Embryonic facial prominence (tissue), 1 donor: ENCODE measurements around the gene CRIM1.

ENCODE experiments used
- DNase-seq: peaks from one replicate; pipeline ENCODE4 v3.0.0-alpha.2; 2016; ENCODE audit errors: extremely low spot score

Gene CRIM1

DNA sequence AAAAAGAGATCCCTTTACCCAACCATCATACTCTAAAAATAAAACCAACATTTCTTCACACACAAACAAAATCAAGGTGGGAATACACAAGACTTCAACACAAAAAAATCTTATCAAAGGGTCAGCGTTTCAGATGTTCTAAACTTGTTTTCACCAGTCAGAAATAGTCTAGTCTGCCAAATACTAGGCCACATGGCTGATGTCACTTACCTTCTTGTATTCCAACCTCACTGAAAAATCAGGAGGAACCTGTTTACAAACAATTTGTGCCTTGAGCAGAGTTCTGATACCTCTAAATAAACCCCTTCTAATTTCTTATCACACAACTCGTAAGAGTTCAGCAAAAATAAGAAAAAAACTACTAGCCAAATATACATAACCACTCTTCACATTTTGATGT, 222.3 kb downstream of the CRIM1 start:
- no peak for DNase-seq

DNA sequence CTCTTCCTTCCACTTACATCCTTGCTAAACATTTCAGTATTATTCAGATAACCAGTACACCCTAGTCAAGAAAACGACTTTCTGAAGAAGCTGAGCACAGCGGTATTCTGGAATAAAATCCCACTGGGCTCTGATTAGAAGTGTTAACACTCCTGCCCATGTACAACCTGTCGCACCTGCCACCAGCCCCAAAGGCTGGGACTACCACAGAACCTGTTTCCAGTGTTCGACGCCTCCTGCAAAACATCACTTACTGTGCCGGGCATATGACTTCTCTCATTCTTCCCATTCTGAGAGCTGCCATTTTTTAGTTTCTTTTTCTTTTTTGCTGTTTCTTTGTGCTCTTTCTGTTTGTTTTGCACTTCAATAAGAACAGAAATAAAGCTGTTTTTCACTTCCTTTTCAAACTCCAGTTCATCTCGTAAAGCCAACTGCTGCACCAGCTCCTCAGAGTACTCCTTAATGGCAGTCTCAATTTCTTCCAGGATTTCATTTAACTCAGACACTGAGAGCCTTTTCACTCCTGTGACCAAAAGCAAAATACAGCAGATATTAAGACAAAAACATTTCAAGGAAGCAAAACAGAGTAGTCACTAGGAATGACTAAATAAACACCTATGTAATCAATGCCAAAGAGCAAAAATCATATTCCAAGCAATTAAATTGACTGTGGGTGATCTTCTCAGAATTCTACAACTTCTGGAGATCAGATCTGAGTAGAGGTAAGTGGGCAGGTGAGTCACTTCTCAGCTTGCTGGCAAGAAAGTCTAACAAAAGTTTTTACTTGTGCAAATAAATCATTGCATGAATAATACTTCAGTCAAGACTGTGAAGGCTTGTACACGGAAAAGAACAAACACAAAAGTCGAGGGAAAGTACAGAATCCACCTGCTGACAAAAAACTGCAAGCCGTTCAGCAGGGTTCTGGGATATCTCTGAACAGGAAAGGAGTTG, 223.0 kb downstream of the CRIM1 start:
- DNase-seq: no peak

DNA sequence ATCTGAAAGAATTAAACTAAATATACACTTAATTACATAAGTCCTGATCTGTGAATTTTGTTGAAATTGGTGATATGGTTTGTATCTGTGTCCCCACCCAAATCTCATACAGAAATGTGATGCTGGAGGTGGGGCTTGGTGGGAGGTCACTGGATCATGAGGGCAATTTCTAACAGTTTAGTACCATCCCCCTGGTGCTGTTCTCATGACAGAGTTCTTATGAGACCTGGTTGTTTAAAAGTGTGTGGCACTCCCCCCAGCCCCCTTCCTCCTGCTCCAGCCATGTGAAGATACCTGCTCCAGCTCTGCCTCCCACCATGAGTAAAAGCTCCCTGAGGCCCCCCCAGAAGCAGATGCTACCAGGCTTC, 223.7 kb downstream of the CRIM1 start:
- no peak for DNase-seq

DNA sequence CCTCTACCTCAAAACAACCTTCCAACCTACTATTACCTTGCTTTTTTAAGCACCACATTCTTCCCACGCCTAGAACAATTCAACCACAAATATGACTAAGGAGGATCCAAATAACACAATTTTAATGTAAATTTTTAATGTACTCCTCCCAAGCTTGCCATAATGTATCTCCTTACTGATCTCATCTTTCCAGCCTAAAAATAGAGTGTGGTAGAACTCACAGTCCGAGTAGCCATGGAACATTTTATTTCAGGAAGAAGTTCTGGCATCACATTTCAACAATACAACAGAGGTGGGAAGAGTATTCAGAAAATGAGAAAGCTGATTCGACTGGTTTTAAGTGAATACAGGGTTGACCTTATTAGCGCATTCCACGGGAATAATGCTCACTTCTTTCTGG, 227.0 kb downstream of the CRIM1 start:
- no peak for DNase-seq

DNA sequence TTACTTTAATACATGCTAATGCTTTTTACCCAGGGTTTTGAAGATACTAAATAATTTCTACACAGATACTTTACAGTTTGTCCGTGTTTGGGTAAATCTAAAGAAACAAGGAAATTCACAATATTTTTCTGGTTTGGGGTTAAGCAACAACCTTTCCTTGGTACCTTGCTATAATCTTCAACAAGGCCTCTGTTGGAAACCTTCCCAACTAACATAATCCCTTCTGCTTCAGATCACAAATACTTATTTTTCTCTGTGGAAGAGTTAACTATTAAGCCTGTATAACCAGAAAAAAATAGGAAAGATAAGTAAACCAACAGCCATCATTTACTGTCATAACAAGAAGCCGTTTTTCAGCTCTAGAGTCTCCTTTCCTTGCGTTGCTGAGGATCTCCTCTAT, 227.4 kb downstream of the CRIM1 start:
- DNase-seq: no peak

DNA sequence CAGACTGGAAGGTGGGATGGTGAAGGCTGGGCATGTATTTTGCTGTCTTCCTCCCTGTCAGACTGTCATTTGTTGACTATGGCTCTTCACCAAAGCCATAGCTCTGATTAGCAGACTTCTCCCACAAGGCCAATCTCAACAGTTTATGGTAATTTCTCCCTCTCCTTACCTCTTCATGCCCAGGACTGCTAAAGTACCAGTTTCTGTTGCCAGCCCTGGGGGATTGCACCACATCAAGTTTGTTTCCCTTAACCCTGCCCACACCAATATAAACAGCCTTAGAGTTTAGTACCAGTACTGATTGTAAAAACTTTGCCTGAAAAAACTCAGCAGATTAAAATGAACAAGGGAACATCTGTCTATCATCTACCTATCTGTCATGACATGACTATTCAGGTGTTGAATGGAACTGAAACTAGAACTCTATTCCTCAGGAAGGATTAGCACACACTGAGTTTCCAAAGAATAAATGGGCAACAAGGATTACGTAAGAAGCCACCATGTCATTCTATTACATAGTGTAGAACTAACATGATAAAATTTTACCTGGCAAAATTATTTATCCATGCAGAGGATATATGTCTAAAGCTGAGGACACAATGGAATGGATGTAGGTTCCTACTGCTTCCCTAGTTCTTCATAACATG, 228.7 kb downstream of the CRIM1 start:
- no peak for DNase-seq

DNA sequence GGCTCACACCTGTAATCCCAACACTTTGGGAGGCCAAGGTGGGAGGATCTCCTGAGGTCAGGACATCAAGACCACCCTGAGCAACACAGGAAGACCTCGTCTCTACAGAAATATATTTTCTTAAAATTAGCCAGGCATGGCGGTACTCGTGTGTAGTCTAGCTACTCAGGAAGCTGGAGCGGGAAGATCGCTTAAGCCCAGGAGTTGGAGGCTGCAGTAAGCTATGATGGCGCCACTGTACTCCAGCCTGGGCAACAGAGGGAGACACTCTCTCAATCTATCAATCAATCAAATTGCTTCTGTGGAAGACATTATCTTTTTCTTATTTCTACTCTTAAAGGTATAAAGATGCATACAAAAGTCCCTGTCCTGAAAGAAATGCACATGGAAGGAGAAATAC, 231.1 kb downstream of the CRIM1 start:
- no peak for DNase-seq

DNA sequence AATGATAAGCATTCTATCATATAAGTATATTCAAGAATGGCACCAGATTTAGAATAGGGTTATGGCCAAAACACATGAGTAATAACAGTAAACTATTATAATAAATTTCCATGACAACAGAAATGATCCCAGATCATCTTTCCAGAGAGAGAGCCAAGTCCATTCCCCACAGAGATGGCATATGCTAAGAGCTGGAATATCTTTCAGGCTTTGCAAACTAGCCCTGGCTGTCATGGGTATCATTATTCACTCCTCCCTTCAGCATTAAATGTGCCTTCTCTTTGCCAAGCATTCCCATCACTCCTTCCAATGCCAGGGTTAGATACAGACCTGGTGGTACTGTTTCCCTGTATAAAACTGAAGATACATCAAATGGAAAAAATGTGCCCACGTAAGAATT, 231.5 kb downstream of the CRIM1 start:
- no peak for DNase-seq

DNA sequence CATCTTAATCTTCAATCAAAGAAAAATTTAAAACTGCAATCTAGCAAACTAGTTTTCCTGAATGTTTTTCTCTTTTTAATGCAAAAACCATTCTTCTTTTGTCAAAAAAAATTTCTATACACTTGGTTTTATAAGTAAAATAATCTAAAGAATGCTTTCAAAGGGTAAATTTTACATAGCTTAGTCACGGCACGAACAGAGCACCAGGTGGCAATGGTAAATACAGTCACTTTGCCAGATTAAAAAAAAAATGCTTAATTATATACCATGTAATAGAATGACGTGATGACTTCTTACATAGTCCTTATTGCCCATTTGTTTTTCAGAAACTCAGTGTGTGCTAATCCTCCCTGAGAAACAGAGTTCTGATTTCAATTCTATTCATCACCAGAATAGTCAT, 232.0 kb downstream of the CRIM1 start:
- no peak for DNase-seq

DNA sequence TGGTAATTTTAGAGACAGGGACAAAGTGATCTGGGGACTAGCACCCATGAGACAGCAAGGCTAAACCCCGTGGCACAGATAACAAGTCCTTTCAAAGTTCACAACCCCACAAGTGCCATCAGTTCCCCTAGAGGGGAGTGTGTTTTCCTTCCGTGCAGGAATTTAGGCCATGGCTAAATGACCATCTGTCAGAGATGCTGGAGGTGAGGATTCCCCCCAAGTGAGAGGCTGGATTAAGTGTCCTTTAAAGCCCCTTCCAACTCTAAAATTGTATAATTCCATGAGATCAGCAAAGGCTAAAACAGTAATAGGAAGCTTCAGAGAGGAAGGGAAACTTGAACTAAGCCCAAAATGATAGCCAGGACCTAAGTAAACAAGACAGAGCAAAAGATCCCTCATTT, 233.7 kb downstream of the CRIM1 start:
- no peak for DNase-seq

DNA sequence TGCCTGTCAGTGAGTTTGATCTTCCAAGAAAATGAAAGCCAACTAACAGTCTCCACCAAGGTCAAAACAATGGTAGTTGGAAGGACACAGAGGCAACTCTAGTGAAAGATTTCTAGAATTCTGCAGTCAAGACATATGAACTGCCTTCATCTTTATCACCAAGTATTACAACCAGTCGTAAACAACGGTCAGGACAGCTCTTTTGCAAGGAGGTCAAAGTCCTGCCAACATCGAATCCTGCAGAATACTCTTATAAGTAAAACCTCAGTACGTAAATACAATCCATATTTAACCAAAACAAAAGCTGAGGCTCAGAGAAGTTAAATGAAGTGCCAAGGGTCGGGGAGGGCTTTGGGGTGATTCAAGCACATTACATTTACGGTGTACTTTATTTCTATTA, 239.3 kb downstream of the CRIM1 start:
- no peak for DNase-seq

DNA sequence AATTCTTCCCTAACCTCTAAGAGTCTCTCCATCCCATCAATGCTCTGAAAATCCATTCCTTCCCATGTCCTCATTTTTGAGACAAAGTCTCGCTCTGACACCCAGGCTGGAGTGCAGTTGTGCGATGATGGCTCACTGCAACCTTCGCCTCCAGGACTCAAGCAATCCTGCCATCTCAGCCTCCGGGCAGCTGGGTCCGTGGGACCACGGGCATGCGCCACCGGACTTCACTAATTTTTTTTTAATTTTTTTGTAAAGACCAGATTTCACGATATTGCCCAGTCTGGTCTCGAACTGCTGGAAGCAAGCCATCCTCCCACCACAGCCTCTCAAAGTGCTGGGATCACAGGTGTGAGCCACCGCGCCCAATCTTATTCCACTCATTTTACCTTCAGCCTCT, 240.8 kb downstream of the CRIM1 start:
- DNase-seq: no peak

DNA sequence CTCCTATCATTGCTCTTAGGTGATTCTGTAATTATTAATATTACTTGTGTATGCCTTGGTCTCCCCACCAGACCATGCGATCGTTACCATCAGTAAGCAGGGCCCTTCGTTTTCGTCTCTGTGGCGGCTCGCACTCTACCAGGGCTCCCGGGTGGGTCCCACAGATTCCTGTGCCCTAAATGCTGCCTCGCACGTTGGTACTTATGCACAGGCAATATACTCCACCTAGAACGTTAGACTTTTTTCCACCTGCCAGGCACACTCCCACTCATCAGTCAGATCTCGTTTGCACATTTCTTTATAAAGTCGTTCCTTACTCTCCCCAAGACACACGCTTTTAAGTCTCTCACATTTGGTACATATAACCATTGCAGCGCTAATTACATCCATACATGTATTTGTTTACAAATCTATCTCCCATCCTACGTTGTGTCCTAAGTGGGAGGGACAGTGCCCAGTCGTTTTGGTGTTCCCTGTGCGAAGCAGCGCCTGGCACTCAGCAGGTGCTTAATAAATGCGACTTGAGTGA, 241.5 kb downstream of the CRIM1 start:
- DNase-seq: no peak

DNA sequence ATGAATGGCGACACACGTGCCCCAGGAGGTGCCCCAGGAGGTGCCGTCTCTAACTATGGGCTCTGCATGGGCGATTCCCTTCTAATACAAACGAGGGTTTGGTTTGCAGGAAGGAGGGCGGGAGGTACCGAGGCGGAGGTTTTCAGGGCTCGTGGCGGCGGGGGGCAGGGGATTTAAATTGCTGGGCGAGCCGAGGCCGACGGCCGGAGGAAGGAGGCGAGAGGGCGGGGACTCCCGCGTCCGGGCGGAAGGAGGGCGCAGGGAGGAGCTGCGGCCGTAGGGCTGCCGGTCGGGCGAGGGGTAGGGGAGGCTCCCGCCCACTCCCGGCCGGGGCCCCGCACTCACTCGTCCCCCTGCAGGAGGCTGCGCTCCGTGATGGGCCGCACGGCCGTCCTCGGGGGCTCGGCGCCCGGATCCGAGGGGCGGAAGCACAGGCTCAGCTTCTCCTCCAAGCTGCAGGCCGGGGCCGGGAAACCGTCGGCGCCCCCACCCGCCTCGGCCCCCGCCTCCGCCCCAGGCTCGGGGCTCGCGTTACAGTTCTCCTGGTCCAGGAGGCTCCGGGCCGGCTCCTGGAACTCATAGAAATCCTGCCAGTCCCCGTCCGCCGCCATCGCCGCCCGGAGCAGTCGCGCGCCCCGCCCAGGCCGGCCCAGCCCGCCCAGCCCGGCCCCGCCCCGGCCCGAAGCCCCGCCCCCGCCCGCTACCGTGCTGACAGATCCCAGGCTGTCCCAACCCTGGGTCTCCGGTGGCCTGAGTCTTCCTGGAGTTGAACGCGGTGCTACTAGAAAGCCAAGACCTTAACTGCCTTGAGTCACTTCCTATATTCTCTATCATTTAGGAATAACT, 242.2 kb downstream of the CRIM1 start, which contains the start of gene FEZ2:
FEZ2 (minus strand) TSS at position 637 of the 846 bp plus-strand sequence; CDS start at position 611, 26 bp downstream.
- no peak for DNase-seq
